Measurements from ENCODE around the gene AGAP1.
"Not testable (repeated sequence)": the region's sequence is repeated elsewhere in the genome, so short reads cannot be mapped to it uniquely, and the experiment has no call there.

AGAP1 gene

GRCh38 chr2:235596272-235596671 is 102.4 kb downstream of the AGAP1 start:
- no peak for DNase-seq

- DNase-seq, result no peak
Observed at GRCh38 chr2:235597081-235597615, 103.3 kb downstream of the AGAP1 start.

- no peak for DNase-seq
Observed at GRCh38 chr2:235598026-235598425, 104.2 kb downstream of the AGAP1 start.

DNA sequence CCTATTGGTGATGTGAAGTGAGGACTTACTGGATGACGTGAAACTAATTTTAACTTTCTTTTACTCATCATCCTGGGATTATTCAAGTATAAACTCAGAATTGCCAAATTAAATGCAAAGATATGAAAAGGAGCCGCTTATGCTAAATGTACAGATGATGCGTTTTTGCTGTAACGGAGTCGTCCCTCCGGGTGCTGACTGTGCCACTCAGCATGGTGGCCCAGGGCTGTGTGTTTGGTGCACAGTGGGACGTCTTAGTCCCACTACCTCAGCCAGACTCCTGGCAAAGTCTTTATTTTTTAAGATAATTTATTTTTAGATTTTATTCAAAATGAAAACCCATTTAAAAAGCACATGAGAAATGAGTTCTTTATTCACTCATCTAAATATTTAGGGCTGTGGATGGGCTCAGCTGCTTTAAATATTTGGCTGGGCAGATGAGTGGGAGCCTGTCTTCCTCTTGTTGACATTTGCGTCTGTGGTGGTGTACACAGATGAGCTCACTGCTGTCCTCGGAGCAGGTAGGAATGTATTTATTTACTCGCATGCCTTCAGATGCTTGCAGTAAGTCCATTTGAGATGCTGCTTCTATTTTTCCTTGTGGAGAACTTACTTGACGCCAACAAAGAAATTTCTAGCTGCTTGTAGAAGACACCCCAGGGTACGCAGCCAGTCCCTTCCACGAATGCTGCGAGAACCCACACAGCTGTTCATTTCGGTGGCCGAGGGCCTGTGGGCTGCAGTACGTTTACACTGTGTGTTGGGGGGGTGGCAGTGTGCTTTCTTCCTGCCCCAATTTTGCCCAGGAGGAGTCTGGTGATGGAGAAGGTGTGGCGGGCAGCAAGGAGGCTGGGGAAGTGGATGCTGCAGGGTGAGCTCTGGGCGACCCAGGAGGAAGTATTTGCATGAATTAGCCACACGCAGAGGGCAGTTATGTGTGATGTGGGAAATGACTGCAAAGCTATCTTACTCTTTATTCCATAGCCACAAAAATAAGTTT is 105.0 kb downstream of the AGAP1 start:
- DNase-seq, result no peak

GRCh38 chr2:235599596-235600338 is 105.9 kb downstream of the AGAP1 start:
- no peak for DNase-seq

GRCh38 chr2:235600406-235600805 is 106.6 kb downstream of the AGAP1 start:
- no peak for DNase-seq

DNA sequence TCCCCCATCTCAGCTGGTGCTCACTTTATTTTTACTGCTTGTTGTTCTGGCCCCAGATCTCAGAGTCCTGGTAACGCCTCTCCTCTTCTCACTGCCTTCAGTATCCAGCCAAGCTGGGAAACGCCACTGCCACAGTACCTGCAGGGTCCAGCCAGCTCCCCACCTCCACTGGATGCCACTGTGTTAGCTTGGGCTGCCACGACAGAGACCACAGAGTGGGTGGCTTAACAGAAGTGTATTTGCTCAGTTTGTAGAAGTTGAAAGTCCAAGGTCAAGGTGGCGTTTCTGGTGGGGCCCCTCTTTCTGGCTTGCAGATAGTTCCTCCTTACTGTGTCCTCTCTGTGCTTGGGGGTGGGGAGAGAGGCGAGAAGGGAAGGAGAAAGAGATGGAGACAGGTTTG is 107.1 kb downstream of the AGAP1 start:
- DNase-seq, result no peak

DNA sequence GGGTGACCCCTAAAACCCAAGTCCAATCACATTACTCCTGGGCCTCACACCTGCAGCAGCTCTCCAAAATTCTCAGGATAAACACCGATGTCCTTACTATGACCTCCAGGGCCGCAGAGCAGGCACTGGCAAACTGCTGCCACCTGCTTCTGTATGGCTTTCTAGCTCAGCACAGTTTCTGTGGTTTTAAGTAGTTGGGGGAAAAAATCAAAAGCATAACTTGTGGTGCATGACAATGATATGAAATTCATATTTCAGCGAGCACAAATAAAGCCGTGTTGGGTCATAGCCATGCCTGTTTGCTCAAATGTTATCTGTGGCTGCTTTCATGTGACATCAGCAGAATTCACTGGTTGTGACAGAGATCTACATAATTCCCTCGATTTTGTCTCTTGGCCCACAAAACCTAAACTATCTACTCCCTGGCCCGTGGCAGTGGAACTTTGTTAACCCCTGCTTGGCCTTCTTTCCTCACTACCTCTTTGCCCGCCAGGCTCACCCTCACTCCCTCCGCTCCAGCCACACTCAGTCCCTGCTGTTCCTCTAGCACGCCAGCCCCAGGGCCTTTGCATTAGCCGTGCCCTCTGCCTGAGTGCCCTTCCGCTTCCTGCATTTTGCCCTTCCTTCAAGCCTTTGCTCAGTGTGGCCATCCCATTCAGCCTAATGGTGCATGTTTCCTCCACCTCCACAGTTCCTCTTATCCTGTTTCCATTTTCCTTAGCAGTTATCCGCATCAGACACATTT is 108.3 kb downstream of the AGAP1 start:
- no peak for DNase-seq

- DNase-seq, result not testable (repeated sequence)
Observed at GRCh38 chr2:235602971-235603370, 109.1 kb downstream of the AGAP1 start.

- DNase-seq, result no peak
Observed at GRCh38 chr2:235603659-235604058, 109.8 kb downstream of the AGAP1 start.

DNA sequence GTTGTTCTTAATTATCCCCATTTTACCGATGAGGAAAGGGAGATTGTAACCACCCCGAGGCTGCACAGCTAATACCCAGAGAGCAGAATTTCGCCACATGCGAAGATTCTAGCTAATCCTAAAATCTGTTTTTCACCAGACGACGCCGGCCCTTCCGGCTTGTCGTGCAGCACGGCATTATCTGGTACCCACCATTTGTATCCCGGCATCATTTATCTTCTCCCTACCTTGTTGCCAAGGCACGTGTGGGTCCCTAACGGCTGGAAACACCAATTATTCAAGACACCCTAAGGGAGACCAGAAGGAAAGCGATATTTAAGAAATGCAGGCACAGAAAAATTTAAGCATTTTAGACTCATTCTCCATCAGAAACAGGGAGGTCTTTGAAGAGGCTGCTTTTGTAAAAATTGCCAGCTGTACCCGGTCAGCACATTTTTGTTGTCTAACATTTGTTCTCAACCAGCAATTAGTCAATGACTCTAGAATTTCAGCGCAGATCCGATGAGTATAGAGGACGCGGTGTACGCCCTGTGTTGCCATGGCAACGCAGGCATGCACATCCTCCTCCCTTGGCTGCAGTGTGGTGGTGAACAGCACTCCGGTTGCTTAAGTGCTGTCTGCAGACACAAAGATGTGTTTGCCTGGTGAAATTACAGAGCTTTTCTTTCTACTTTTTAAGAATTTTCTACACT is 111.6 kb downstream of the AGAP1 start:
- peak; percentile 12 for DNase-seq

GRCh38 chr2:235606004-235606715 is 112.3 kb downstream of the AGAP1 start:
- no peak for DNase-seq

DNA sequence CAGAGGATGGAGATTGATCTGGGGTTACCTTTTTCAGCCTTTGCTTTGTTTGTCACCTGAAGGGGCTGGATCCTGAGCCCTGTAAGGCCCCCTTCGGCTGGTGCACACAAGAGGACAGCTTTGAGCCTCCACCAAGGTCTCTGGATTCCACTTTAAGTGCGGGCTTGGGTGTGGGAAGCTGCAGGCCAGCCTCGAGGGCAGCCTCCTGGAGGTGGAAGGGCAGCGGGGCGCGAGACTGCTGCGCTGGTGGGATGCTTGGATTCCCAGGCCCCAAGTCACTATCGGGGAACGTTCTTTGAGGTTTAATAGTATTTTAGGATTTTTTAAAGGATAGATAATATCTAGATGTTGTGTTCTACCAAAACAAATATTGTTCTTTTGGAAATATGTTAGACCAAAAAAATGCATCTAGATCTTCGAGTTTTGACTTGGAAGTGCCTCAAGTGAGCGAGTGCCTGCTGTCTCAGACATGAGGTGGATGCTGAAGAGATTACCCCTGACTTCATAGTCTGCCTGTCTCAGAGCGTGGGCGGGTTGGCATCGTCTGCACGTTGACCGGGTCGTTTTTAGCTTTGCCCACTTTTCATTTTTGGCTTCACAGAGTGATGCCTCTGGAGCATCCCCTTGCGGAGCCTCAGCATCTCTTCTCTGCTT is 113.8 kb downstream of the AGAP1 start:
- DNase-seq, result no peak

DNA sequence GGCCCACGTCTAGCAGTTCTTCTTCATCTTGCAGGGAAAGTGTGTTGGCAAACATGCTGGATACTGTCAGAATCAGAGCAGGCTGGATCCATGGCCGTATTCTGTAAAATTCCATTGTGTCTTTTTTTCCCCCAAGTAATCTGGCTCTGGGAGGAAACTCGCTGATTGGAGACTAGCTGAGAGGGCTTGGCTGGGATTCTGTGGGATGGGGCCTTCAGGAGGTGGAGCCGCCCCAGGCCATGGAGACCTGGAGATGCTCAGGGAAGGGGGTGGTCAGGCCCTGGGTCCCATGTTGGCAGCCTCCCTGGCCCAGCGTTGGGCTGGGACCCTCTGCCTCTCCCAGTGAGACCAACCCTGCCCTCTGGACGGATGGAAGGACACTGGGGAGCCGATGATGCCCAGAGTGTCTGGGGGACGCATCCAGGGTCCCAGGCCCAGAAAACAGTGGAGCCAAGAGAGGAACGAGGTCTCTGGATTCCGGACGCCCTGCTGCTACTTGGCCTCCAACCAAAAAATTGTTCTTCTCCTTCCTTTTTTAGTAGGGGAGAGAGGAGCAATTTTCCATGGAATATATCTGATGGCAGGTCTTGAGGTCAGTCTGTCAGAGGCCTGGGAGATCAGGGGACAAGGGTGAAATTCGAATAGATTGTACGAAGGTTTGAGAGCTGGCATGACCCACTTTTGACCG is 114.5 kb downstream of the AGAP1 start:
- no peak for DNase-seq

GRCh38 chr2:235609321-235609720 is 115.5 kb downstream of the AGAP1 start:
- no peak for DNase-seq

DNA sequence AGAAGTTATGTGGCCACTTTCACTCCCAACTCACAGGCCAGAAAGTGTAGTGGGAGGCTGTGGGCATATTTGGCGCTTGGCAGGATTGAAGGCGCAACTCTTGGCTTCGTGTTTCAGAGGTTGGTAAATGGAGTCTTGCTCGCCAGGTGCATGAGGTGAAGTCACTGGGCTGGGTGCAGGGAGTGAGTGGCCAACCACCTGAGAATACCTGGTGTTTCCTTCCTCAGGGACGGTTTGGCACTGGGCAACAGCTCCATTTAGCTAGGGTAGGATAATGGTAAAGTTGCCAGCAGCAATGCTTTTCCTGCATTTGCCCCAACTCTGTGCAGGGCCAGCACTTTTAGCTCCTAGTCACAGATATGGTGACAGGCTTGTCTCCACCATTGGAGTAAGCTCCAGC is 115.9 kb downstream of the AGAP1 start:
- no peak for DNase-seq

DNA sequence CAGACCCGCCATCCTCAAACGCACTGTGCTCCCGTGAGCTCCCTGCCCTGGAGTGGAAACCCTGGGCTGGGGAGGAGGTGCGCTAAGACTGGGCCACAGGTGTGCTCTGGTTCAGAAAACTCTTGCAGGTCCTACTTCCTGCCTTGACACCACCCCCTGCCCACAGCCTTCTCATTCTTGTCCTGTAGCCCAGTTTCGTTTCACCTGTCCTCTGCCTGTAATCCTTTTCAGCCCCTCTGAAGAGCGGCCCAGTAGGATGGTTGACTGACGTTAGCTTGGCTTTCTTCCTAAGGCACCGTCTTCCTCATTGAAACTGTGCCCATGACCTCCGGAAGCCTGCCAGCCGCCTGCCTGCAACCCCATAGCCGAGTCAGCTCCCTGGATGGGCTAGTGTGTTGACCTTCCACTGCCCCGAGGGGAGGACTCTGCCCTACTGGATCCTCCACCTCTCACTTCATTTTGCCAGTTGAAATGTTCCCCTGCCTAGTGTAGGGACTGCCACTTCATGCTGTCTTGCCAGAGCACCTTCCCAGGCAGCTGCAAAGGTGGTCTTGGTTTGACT is 116.9 kb downstream of the AGAP1 start:
- no peak for DNase-seq

GRCh38 chr2:235611349-235611748 is 117.5 kb downstream of the AGAP1 start:
- no peak for DNase-seq

GRCh38 chr2:235611756-235612155 is 117.9 kb downstream of the AGAP1 start:
- no peak for DNase-seq

Data from CD4-positive, alpha-beta T cell treated with Interleukin-6 for 4 hours (primary cell).